HepG2 (cell line): ENCODE measurements around the gene FFAR4. TPM values are rescaled to one million over a fixed set of nuclear protein-coding genes. Genes with fewer than 3 reads are reported as not detected.
A peak's percentile ranks its signal among the peaks of the same experiment; 100 is the strongest.

Experiments
- ELF1 ChIP-seq: sonication (generic); formaldehyde crosslinking; IDR thresholded peaks from 2 replicates; pipeline ENCODE4 v1.4.0; 2020; ENCODE audit warnings: missing genetic modification reagents
- MATR3 ChIP-seq: sonication (generic); formaldehyde crosslinking; IDR thresholded peaks from 2 replicates; pipeline ENCODE4 v1.4.0; 2020; ENCODE audit warnings: missing genetic modification reagents
- PHF21A ChIP-seq: sonication (generic); formaldehyde crosslinking; IDR thresholded peaks from 2 replicates; pipeline ENCODE4 v1.5.0; 2020; ENCODE audit warnings: mild to moderate bottlenecking, missing genetic modification reagents
- POLR2G ChIP-seq: fragments of 200-400 bp; formaldehyde crosslinking; IDR thresholded peaks from 2 replicates; pipeline ENCODE4 v1.6.1; 2018; ENCODE audit warnings: mild to moderate bottlenecking, low read depth, low read length, moderate library complexity
- SOX13 ChIP-seq, 3 experiments: fragments of 450-650 bp in 1 of 3; sonication (generic) in 1 of 3; formaldehyde crosslinking in 1 of 3; IDR thresholded peaks in 2 of 3; conservative IDR thresholded peaks in 1 of 3; 2 replicates each; pipeline versions ENCODE4 v1.5.0 to v1.6.1; 2016 to 2020; ENCODE audit warnings: antibody characterized with exemption in 1 of 3, mild to moderate bottlenecking in 1 of 3, missing compliant biosample characterization in 1 of 3, missing genetic modification reagents in 1 of 3, moderate library complexity in 1 of 3
- TRIM24 ChIP-seq: sonication (generic); formaldehyde crosslinking; IDR thresholded peaks from 2 replicates; pipeline ENCODE4 v1.8.0; 2022; ENCODE audit warnings: mild to moderate bottlenecking, missing genetic modification reagents
- ZFP82 ChIP-seq: sonication (generic); formaldehyde crosslinking; IDR thresholded peaks from 2 replicates; pipeline ENCODE4 v1.5.1; 2020; ENCODE audit warnings: mild to moderate bottlenecking, missing genetic modification reagents, borderline replicate concordance
- ZNF460 ChIP-seq: sonication (generic); formaldehyde crosslinking; IDR thresholded peaks from 2 replicates; pipeline ENCODE4 v1.5.1; 2020; ENCODE audit warnings: missing genetic modification reagents, mild to moderate bottlenecking, borderline replicate concordance
- ZNF558 ChIP-seq: sonication (generic); formaldehyde crosslinking; IDR thresholded peaks from 2 replicates; pipeline ENCODE4 v1.9.0; 2022; ENCODE audit warnings: mild to moderate bottlenecking, missing genetic modification reagents, borderline replicate concordance
- ZSCAN20 ChIP-seq: sonication (generic); formaldehyde crosslinking; IDR thresholded peaks from 2 replicates; pipeline ENCODE4 v1.4.0; 2020; ENCODE audit warnings: missing genetic modification reagents, mild to moderate bottlenecking, borderline replicate concordance
- polyA plus RNA-seq, 8 experiments: library from polyadenylated mRNA; depleted of rRNA in 3 of 8; stranded (reverse) in 7 of 8; unstranded in 1 of 8; fragments of >200 nt; fragmentation: Illumina TruSeq in 4 of 8; extraction: Trizol in 4 of 8; gene quantifications; 2 replicates each; pipeline versions ENCODE4 v1.2.1 to v1.2.3, GENCODE V29; 2011 to 2016; ENCODE audit warnings: low read depth in 4 of 8, missing spikeins in 1 of 8, mixed read lengths in 1 of 8; ENCODE audit not compliant: insufficient read depth in 1 of 8
- total RNA-seq, 5 experiments: library from RNA; depleted of rRNA; stranded (reverse); fragments of >200 nt; fragmentation: Illumina TruSeq; extraction: Trizol; gene quantifications; 2 replicates each; pipeline ENCODE4 v1.2.3, GENCODE V29; 2016; ENCODE audit warnings: low read depth in 1 of 5
- TF ChIP-seq, protein P1 (sequence below), 2 experiments: fragments of 450-650 bp in 1 of 2; sonication (generic) in 1 of 2; formaldehyde crosslinking in 1 of 2; IDR thresholded peaks; 2 replicates each; pipeline versions ENCODE4 v1.6.1 to v1.8.0; 2016 to 2022; ENCODE audit warnings: antibody characterized with exemption in 1 of 2, mild to moderate bottlenecking in 1 of 2, missing genetic modification reagents in 1 of 2
- TF ChIP-seq, protein P2 (sequence below): IDR thresholded peaks from 2 replicates; pipeline ENCODE4 v1.6.1; 2016; ENCODE audit warnings: missing biosample characterization, missing genetic modification reagents, low read depth
- TF ChIP-seq, protein P3 (sequence below): sonication (generic); formaldehyde crosslinking; IDR thresholded peaks from 2 replicates; pipeline ENCODE4 v1.5.0; 2020; ENCODE audit warnings: missing genetic modification reagents
- TF ChIP-seq, protein P4 (sequence below): IDR thresholded peaks from 2 replicates; pipeline ENCODE4 v1.6.1; 2012; ENCODE audit warnings: low read depth, low read length, improper control_type of control experiment

FFAR4 gene
- total and polyA plus RNA-seq, 2 of the 13 experiments (the other 11 are each of a cell fraction or from before 2014, with no cell fraction given): 0.09 TPM; not detected in 1

DNA sequence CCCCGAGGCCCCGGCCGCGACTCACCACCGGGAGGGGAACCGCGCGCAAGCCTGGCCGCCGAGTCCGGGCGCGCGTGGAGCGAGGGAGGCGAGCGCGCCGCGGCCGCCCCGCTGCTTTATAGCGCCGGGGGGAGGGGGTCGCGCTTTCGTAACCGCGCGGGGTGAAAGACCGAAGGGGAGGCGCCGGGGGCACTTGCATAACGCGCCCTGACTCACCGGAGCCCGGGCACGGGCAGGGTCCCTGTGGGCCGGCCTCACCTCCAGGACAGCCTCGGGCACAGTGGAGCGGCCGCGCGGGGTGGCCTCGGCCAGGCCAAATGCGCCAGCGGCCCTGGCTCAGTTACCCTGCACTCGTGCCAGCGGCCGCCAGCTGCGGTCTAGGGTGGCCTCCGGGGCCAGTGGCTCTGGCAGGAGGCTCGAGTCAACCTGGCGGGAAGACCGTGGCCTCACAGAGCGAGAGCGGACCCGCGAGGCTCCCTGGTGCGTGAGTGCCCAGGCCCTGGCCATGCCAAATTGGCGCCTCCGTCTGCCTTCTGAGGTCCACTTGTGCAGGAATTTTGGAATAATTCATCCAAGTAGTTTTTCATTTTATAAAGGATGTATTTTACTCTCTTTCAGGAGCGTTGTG, 34.8 kb downstream of the FFAR4 start, which contains the start of gene RBP4 (continued):
- TF ChIP-seq, protein P1, sequence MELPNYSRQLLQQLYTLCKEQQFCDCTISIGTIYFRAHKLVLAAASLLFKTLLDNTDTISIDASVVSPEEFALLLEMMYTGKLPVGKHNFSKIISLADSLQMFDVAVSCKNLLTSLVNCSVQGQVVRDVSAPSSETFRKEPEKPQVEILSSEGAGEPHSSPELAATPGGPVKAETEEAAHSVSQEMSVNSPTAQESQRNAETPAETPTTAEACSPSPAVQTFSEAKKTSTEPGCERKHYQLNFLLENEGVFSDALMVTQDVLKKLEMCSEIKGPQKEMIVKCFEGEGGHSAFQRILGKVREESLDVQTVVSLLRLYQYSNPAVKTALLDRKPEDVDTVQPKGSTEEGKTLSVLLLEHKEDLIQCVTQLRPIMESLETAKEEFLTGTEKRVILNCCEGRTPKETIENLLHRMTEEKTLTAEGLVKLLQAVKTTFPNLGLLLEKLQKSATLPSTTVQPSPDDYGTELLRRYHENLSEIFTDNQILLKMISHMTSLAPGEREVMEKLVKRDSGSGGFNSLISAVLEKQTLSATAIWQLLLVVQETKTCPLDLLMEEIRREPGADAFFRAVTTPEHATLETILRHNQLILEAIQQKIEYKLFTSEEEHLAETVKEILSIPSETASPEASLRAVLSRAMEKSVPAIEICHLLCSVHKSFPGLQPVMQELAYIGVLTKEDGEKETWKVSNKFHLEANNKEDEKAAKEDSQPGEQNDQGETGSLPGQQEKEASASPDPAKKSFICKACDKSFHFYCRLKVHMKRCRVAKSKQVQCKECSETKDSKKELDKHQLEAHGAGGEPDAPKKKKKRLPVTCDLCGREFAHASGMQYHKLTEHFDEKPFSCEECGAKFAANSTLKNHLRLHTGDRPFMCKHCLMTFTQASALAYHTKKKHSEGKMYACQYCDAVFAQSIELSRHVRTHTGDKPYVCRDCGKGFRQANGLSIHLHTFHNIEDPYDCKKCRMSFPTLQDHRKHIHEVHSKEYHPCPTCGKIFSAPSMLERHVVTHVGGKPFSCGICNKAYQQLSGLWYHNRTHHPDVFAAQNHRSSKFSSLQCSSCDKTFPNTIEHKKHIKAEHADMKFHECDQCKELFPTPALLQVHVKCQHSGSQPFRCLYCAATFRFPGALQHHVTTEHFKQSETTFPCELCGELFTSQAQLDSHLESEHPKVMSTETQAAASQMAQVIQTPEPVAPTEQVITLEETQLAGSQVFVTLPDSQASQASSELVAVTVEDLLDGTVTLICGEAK (IDR thresholded peaks at IDR 0.05): no peak
- TF ChIP-seq, protein P1 (CRISPR knock-in tag; IDR thresholded peaks at IDR 0.05): peak; percentile 82
- TF ChIP-seq ZFP82 (CRISPR knock-in tag): peak; percentile 82; the same call in 1 of the 2 replicates
- no peak for TF ChIP-seq ZSCAN20 (CRISPR knock-in tag)
- TF ChIP-seq, protein P2, sequence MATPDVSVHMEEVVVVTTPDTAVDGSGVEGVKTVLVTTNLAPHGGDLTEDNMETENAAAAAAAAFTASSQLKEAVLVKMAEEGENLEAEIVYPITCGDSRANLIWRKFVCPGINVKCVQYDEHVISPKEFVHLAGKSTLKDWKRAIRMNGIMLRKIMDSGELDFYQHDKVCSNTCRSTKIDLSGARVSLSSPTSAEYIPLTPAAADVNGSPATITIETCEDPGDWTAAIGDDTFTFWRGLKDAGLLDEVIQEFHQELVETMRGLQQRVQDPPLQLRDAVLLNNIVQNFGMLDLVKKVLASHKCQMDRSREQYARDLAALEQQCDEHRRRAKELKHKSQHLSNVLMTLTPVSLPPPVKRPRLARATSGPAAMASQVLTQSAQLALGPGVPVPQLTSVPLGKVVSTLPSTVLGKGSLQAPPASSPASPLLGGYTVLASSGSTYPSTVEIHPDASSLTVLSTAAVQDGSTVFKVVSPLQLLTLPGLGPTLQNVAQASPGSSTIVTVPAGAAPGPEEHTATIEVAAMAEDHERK: no peak
- peak; percentile 77; the same call in 1 of the 2 replicates for TF ChIP-seq ZNF558 (CRISPR knock-in tag)
- TF ChIP-seq TRIM24 (CRISPR knock-in tag): no peak
- TF ChIP-seq, protein P3, sequence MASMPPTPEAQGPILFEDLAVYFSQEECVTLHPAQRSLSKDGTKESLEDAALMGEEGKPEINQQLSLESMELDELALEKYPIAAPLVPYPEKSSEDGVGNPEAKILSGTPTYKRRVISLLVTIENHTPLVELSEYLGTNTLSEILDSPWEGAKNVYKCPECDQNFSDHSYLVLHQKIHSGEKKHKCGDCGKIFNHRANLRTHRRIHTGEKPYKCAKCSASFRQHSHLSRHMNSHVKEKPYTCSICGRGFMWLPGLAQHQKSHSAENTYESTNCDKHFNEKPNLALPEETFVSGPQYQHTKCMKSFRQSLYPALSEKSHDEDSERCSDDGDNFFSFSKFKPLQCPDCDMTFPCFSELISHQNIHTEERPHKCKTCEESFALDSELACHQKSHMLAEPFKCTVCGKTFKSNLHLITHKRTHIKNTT (CRISPR knock-in tag): no peak
- TF ChIP-seq ZNF460 (CRISPR knock-in tag): no peak; the same call in 1 of the 2 replicates
- TF ChIP-seq POLR2G: peak; percentile 90
- TF ChIP-seq, protein P4, sequence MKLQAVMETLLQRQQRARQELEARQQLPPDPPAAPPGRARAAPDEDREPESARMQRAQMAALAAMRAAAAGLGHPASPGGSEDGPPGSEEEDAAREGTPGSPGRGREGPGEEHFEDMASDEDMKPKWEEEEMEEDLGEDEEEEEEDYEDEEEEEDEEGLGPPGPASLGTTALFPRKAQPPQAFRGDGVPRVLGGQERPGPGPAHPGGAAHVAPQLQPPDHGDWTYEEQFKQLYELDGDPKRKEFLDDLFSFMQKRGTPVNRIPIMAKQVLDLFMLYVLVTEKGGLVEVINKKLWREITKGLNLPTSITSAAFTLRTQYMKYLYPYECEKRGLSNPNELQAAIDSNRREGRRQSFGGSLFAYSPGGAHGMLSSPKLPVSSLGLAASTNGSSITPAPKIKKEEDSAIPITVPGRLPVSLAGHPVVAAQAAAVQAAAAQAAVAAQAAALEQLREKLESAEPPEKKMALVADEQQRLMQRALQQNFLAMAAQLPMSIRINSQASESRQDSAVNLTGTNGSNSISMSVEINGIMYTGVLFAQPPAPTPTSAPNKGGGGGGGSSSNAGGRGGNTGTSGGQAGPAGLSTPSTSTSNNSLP: no peak
- peak; percentile 54; the same call in 1 of the 2 replicates for TF ChIP-seq SOX13 (IDR thresholded peaks at IDR 0.05)
- TF ChIP-seq SOX13 (CRISPR knock-in tag; conservative IDR thresholded peaks at IDR 0.05 in 1 of 2, IDR thresholded peaks at IDR 0.05 in 1 of 2): peak in 1 of 2 experiments; percentile 70; a peak in 2 of 4 replicates
- peak; percentile 28; the same call in 1 of the 2 replicates for TF ChIP-seq ELF1 (CRISPR knock-in tag)
- no peak for TF ChIP-seq MATR3 (CRISPR knock-in tag)
- peak; percentile 75; the same call in 1 of the 2 replicates for TF ChIP-seq PHF21A (CRISPR knock-in tag)
